GM18526 (cell line): Measurements from ENCODE around the gene C2CD5.

ENCODE experiments used
- POLR2A ChIP-seq: IDR thresholded peaks from 3 replicates; pipeline ENCODE4 v1.6.1; 2011; ENCODE audit not compliant: insufficient read length; ENCODE audit errors: extremely low read depth

Gene C2CD5

GRCh38 chr12:22500100-22500499, 44.2 kb downstream of the C2CD5 start:
- TF ChIP-seq POLR2A = no peak

- no peak for TF ChIP-seq POLR2A
These were observed 44.9 kb downstream of the C2CD5 start for GRCh38 chr12:22499445-22499844.

- TF ChIP-seq POLR2A = no peak
These were observed 50.0 kb downstream of the C2CD5 start for GRCh38 chr12:22494319-22494718.

- TF ChIP-seq POLR2A = no peak
These were observed 53.3 kb downstream of the C2CD5 start for GRCh38 chr12:22491034-22491433.

GRCh38 chr12:22488478-22488877, 55.9 kb downstream of the C2CD5 start:
- TF ChIP-seq POLR2A = no peak

- no peak for TF ChIP-seq POLR2A
These were observed 62.7 kb downstream of the C2CD5 start for GRCh38 chr12:22481547-22482104.

GRCh38 chr12:22480016-22480415, 64.3 kb downstream of the C2CD5 start:
- TF ChIP-seq POLR2A = no peak

- TF ChIP-seq POLR2A = no peak
These were observed 66.5 kb downstream of the C2CD5 start for GRCh38 chr12:22477894-22478287.

GRCh38 chr12:22477166-22477893, 67.0 kb downstream of the C2CD5 start:
- no peak for TF ChIP-seq POLR2A

GRCh38 chr12:22476133-22476532, 68.2 kb downstream of the C2CD5 start:
- TF ChIP-seq POLR2A = no peak

GRCh38 chr12:22474970-22475720, 69.2 kb downstream of the C2CD5 start:
- TF ChIP-seq POLR2A = no peak

- no peak for TF ChIP-seq POLR2A
These were observed 71.1 kb downstream of the C2CD5 start for GRCh38 chr12:22473212-22473611.

GRCh38 chr12:22467190-22467589, 77.2 kb downstream of the C2CD5 start:
- no peak for TF ChIP-seq POLR2A

GRCh38 chr12:22463306-22463705, 81.0 kb downstream of the C2CD5 start:
- no peak for TF ChIP-seq POLR2A

GRCh38 chr12:22461786-22462185, 82.6 kb downstream of the C2CD5 start:
- no peak for TF ChIP-seq POLR2A

- TF ChIP-seq POLR2A = no peak
These were observed 84.4 kb downstream of the C2CD5 start for GRCh38 chr12:22459838-22460490.

GRCh38 chr12:22458298-22458937, 85.9 kb downstream of the C2CD5 start:
- TF ChIP-seq POLR2A = no peak
